ENCODE data around the gene DNPEP. TPM values are rescaled to one million over a fixed set of nuclear protein-coding genes. Genes with fewer than 3 reads are reported as not detected.
A peak's percentile ranks its signal among the peaks of the same experiment; 100 is the strongest.

The DNPEP gene
- total and polyA plus RNA-seq, 2 of the 8 experiments (the other 6 are each of a cell fraction or from before 2014, with no cell fraction given): 59.8 to 109 TPM

DNA sequence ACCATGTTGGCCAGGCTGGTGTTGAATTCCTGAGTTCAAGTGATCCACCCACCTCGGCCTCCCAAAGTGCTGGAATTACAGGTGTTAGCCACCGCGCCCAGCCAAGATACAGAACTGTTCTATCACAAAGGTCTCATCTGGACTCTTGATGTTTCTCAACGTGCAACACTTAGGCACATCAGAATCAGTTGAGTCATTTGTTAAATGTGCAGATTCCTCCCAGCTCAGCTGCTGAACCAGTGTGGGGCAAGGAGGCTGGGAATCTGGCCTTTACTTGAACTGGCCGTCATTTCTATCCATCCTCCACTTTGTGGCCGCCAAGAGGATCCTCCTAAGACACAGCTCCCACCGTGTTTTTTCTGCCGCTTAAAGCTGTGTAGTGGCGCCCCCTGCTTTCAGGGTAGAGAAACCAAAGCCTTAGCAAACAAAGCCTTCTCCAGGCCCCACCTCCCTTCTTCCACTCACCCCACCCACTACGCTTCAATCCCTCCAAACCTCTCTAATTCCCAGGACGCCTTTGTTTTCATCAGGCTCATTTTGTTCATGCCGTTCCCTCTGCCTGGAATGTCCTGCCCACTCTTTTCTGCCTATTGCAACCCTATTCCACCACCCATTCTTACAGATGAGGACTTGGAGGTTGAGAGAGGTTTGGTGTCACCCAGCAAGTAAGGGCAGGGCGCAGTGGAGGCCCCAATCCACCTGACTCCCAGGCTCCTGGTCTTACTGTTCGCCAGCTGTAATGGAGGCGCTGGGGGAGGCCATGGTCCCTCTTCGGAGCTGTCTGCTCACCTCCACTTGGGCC lies 46.2 kb upstream of the DNPEP start:
- Histone ChIP-seq H3K9ac (replicated peaks in 1 of 4; ENCODE audit: extremely low read depth in 1 of 4, low read depth in 3 of 4, low read length in 3 of 4) (peak overlapping the region in 1 of 4 experiments; percentile 41; a peak in 2 of 7 replicates), H3K4ac (replicated peaks; ENCODE audit: insufficient read length, low read depth, low read length) (peak overlapping the region; percentile 0), H4K8ac (ENCODE audit: extremely low read depth, insufficient read depth, low read length) (peak overlapping the region; percentile 66), H3K27ac (ENCODE audit: low read depth, low read length) (no peak overlapping the region), H2AK5ac (ENCODE audit: low read depth, low read length) (no peak overlapping the region), H3K79me1 (ENCODE audit: low read depth, low read length) (no peaks in the 10 kb centered on the region), H3K23me2 (ENCODE audit: low read depth, low read length) (peaks cover 6% of the 10 kb centered on the region; the same call in 1 of the 2 replicates), H3K56ac (replicated peaks; ENCODE audit: insufficient read length, low read depth, low read length) (no peak overlapping the region), H2BK120ac (replicated peaks; ENCODE audit: low read depth, low read length) (no peak overlapping the region), H2BK15ac (ENCODE audit: low read length) (peak overlapping the region; percentile 99; the same call in 1 of the 2 replicates), H3K79me2 (ENCODE audit: control insufficient read depth in 1 of 2, insufficient read depth in 2 of 2, low read length in 2 of 2) (no peaks in the 10 kb centered on the region), H3K27me3 (replicated peaks in 1 of 4; ENCODE audit: control insufficient read depth in 3 of 4, extremely low read depth in 1 of 4, insufficient read depth in 3 of 4, low read length in 3 of 4) (peaks cover 0 to 15% (median 12%) of the 10 kb centered on the region in 4 experiments; a peak in 6 of 7 replicates), H2BK12ac (ENCODE audit: low read depth, low read length) (peak overlapping the region; percentile 5; the same call in 1 of the 2 replicates), H3K4me3 (ENCODE audit: extremely low read depth in 1 of 4, insufficient read depth in 2 of 4, low read depth in 3 of 4, low read length in 4 of 4) (peak overlapping the region; percentile 24 to 57 (median 36); a peak in 7 of 8 replicates), H4K5ac (ENCODE audit: insufficient read length, low read depth, low read length) (peak overlapping the region; percentile 63), H4K91ac (replicated peaks; ENCODE audit: insufficient read length, low read length) (peak overlapping the region; percentile 98), H3K23ac (ENCODE audit: insufficient read length) (no peak overlapping the region), H3K18ac (ENCODE audit: extremely low read depth, low read length) (peak overlapping the region; percentile 85), H3K4me1 (replicated peaks in 1 of 4; ENCODE audit: control insufficient read depth in 3 of 4, insufficient read depth in 4 of 4, low read length in 3 of 4) (peaks cover 0 to 13% (median 7%) of the 10 kb centered on the region in 4 experiments; a peak in 5 of 7 replicates), H2BK20ac (ENCODE audit: low read length) (no peak overlapping the region; the same call in 1 of the 2 replicates), H4K20me1 (replicated peaks in 1 of 2; ENCODE audit: control insufficient read depth in 1 of 2, insufficient read depth in 2 of 2, low read length in 2 of 2) (no peaks in the 10 kb centered on the region), H3K36me3 (ENCODE audit: control insufficient read depth in 2 of 4, insufficient read depth in 4 of 4, low read length in 3 of 4) (no peaks in the 10 kb centered on the region), H3K9me3 (ENCODE audit: insufficient read depth in 2 of 2, low read depth in 1 of 2, low read length in 1 of 2) (no peaks in the 10 kb centered on the region), H2AFZ (ENCODE audit: low read length) (peak overlapping the region; percentile 64; the same call in 1 of the 2 replicates), H3K14ac (ENCODE audit: insufficient read length) (no peak overlapping the region), H3K4me2 (ENCODE audit: insufficient read depth in 1 of 2, low read depth in 2 of 2, low read length in 2 of 2) (peak overlapping the region; percentile 90 to 94), H2BK5ac (ENCODE audit: low read depth, low read length) (peak overlapping the region; percentile 1; the same call in 1 of the 2 replicates)
- CTCF ChIA-PET (ENCODE audit: partially characterized antibody): interaction anchor here (1.1 to 113.1 kb wide), 8 partner anchors 22 to 139 kb away, joined by 3 to 7248 read pairs (median 12); partner anchors contain the start of genes ASIC4, CHPF, DES and DNPEP
- WGBS, 2 experiments (ENCODE audit: extremely low coverage in 1 of 2, insufficient coverage in 1 of 2, insufficient read length in 1 of 2, insufficient replicate concordance in 2 of 2, low coverage in 1 of 2, low lambda C conversion rate in 2 of 2, missing lambda C conversion rate in 1 of 2): 31% methylated on average over 16 of the region's 16 CpGs; no CpG with 5 or more reads in 1 of the 2 experiments
- FAIRE-seq: peak; percentile 97
- POLR2A ChIA-PET (ENCODE audit: partially characterized antibody): interaction anchor here (0.7 to 5.3 kb wide), 6 partner anchors 12 to 109 kb away, joined by 3 to 30 read pairs (median 4); partner anchors contain the start of gene CHPF
- peak; percentile 63 to 87 for DNase-seq (ENCODE audit: low read depth in 1 of 2, low spot score in 2 of 2)
- no peak for TF ChIP-seq RXRA (IDR thresholded peaks at IDR 0.05; ENCODE audit: insufficient read depth, low read depth, low read length)

All from H1 (cell line).